NT2/D1 (cell line): ENCODE results near the gene NUP54.
A peak's percentile ranks its signal among the peaks of the same experiment; 100 is the strongest.

Experiments
- DNase-seq: peaks from one replicate; pipeline ENCODE4 v3.0.0-alpha.2; 2011; ENCODE audit warnings: low read depth, low spot score
- H3K27me3 ChIP-seq: 2 replicates; pipeline ENCODE4 v1.6.0; 2011; ENCODE audit warnings: mild to moderate bottlenecking; ENCODE audit not compliant: insufficient read length, insufficient read depth
- H3K36me3 ChIP-seq: 2 replicates; pipeline ENCODE4 v1.6.1; 2011; ENCODE audit warnings: mild to moderate bottlenecking, low read length, mixed read lengths; ENCODE audit not compliant: insufficient read depth, insufficient read length
- H3K4me1 ChIP-seq: 2 replicates; pipeline ENCODE4 v1.5.1; 2011; ENCODE audit not compliant: insufficient read depth, insufficient read length
- H3K4me3 ChIP-seq: 2 replicates; pipeline ENCODE4 v1.5.1; 2011; ENCODE audit warnings: low read depth; ENCODE audit not compliant: insufficient read length
- H3K9ac ChIP-seq: 2 replicates; pipeline ENCODE4 v1.6.0; 2011; ENCODE audit warnings: low read depth; ENCODE audit not compliant: insufficient read length
- H3K9me3 ChIP-seq: 2 replicates; pipeline ENCODE4 v1.5.1; 2011; ENCODE audit warnings: mild to moderate bottlenecking, low read length; ENCODE audit not compliant: insufficient read depth
- SUZ12 ChIP-seq: IDR thresholded peaks from 2 replicates; pipeline ENCODE4 v1.6.1; 2011; ENCODE audit not compliant: insufficient read length, insufficient read depth; ENCODE audit errors: extremely low read depth
- YY1 ChIP-seq: IDR thresholded peaks from 2 replicates; pipeline ENCODE4 v1.6.1; 2011; ENCODE audit not compliant: insufficient read length, insufficient read depth
- ZNF274 ChIP-seq: IDR thresholded peaks from 2 replicates; pipeline ENCODE4 v1.6.1; 2011; ENCODE audit warnings: mild to moderate bottlenecking, low read depth, low read length

Gene NUP54

GRCh38 chr4:76090241-76090691 lies 57.9 kb downstream of the NUP54 start:
- H3K4me1 ChIP-seq, result no peaks in the 10 kb centered on the region
- no peak for DNase-seq
- H3K4me3 ChIP-seq, result no peak overlapping the region
- H3K9ac ChIP-seq, result no peak overlapping the region
- H3K36me3 ChIP-seq, result no peaks in the 10 kb centered on the region
- H3K27me3 ChIP-seq, result no peaks in the 10 kb centered on the region
- H3K9me3 ChIP-seq, result no peaks in the 10 kb centered on the region
- no peak for TF ChIP-seq SUZ12
- TF ChIP-seq ZNF274, result no peak
- TF ChIP-seq YY1, result no peak

- TF ChIP-seq SUZ12 (no peak), YY1 (no peak), ZNF274 (no peak)
- Histone ChIP-seq H3K4me1 (no peaks in the 10 kb centered on the region), H3K9ac (no peak overlapping the region), H3K4me3 (no peak overlapping the region), H3K36me3 (no peaks in the 10 kb centered on the region), H3K27me3 (no peaks in the 10 kb centered on the region), H3K9me3 (no peaks in the 10 kb centered on the region)
- DNase-seq, result no peak
Measured at GRCh38 chr4:76088719-76089118, 59.5 kb downstream of the NUP54 start.

- DNase-seq, result peak; percentile 59
- Histone ChIP-seq H3K36me3 (no peaks in the 10 kb centered on the region), H3K27me3 (no peaks in the 10 kb centered on the region), H3K9me3 (no peaks in the 10 kb centered on the region), H3K9ac (no peak overlapping the region), H3K4me3 (no peak overlapping the region), H3K4me1 (no peaks in the 10 kb centered on the region)
- TF ChIP-seq SUZ12 (no peak), ZNF274 (no peak), YY1 (no peak)
Measured at GRCh38 chr4:76087007-76087769, 61.0 kb downstream of the NUP54 start.

- Histone ChIP-seq H3K27me3 (no peaks in the 10 kb centered on the region), H3K9me3 (no peaks in the 10 kb centered on the region), H3K4me1 (no peaks in the 10 kb centered on the region), H3K4me3 (no peak overlapping the region), H3K9ac (no peak overlapping the region), H3K36me3 (no peaks in the 10 kb centered on the region)
- DNase-seq, result no peak
- no peak for TF ChIP-seq ZNF274
- no peak for TF ChIP-seq SUZ12
- TF ChIP-seq YY1, result no peak
Measured at GRCh38 chr4:76084542-76084941, 63.7 kb downstream of the NUP54 start.

GRCh38 chr4:76083386-76083988 lies 64.7 kb downstream of the NUP54 start:
- Histone ChIP-seq H3K4me3 (no peak overlapping the region), H3K36me3 (no peaks in the 10 kb centered on the region), H3K9ac (no peak overlapping the region), H3K4me1 (no peaks in the 10 kb centered on the region), H3K27me3 (no peaks in the 10 kb centered on the region), H3K9me3 (no peaks in the 10 kb centered on the region)
- no peak for TF ChIP-seq SUZ12
- TF ChIP-seq ZNF274, result no peak
- DNase-seq, result no peak

GRCh38 chr4:76078033-76078613 lies 70.1 kb downstream of the NUP54 start:
- H3K9me3 ChIP-seq, result no peaks in the 10 kb centered on the region
- DNase-seq, result no peak
- H3K4me3 ChIP-seq, result no peak overlapping the region
- no peak for TF ChIP-seq ZNF274
- TF ChIP-seq SUZ12, result no peak
- TF ChIP-seq YY1, result no peak
- no peaks in the 10 kb centered on the region for H3K4me1 ChIP-seq
- no peaks in the 10 kb centered on the region for H3K27me3 ChIP-seq
- H3K9ac ChIP-seq, result no peak overlapping the region
- no peaks in the 10 kb centered on the region for H3K36me3 ChIP-seq

- Histone ChIP-seq H3K4me3 (no peak overlapping the region), H3K27me3 (no peaks in the 10 kb centered on the region), H3K9me3 (no peaks in the 10 kb centered on the region), H3K4me1 (no peaks in the 10 kb centered on the region), H3K36me3 (no peaks in the 10 kb centered on the region), H3K9ac (no peak overlapping the region)
- no peak for DNase-seq
- no peak for TF ChIP-seq SUZ12
Measured at GRCh38 chr4:76074993-76075600, 73.1 kb downstream of the NUP54 start.
